ENCODE measurements around the gene FGFBP2. TPM values are rescaled to one million over a fixed set of nuclear protein-coding genes. Genes with fewer than 3 reads are reported as not detected.
A peak's percentile ranks its signal among the peaks of the same experiment; 100 is the strongest.

Gene FGFBP2
- polyA plus RNA-seq, 3 donors, result 0.61 to 1.1 TPM; not detected in 1

- no peak overlapping the region for H3K9ac ChIP-seq (ENCODE audit: insufficient read depth, low read length, poor library complexity, severe bottlenecking)
- H3K36me3 Mint-ChIP-seq, result no peaks in the 10 kb centered on the region
- no peak overlapping the region for H3K27ac ChIP-seq (ENCODE audit: low read depth in 1 of 2, low read length in 2 of 2)
- intact Hi-C loops (cut with micrococcal nuclease), result no loop called here
- peaks cover 17 to 21% of the 10 kb centered on the region in 2 donors for H3K4me1 ChIP-seq (ENCODE audit: control insufficient read depth in 1 of 2, insufficient read depth in 2 of 2, low read length in 2 of 2)
- H3K27me3 ChIP-seq (ENCODE audit: control insufficient read depth in 2 of 2, insufficient read depth in 2 of 2, low read length in 2 of 2), result no peaks in the 10 kb centered on the region
- 56% methylated on average over 5 of the region's 5 CpGs for WGBS (ENCODE audit: insufficient coverage)
- no peaks in the 10 kb centered on the region for H3K36me3 ChIP-seq (replicated peaks in 1 of 2; ENCODE audit: control insufficient read depth in 1 of 2, insufficient read depth in 2 of 2, low read length in 2 of 2)
- H3K4me3 ChIP-seq (replicated peaks in 1 of 3; ENCODE audit: low read depth in 2 of 3, low read length in 3 of 3), result no peak overlapping the region
- peaks cover 27% of the 10 kb centered on the region for H3K4me1 Mint-ChIP-seq
- H3K79me2 ChIP-seq (ENCODE audit: insufficient read depth, low read length), result no peaks in the 10 kb centered on the region
- DNase-seq, result peak in 1 of 3 donors; percentile 14
- H4K20me1 ChIP-seq (ENCODE audit: insufficient read depth, low read length), result no peaks in the 10 kb centered on the region
- H3K27me3 Mint-ChIP-seq (ENCODE audit: low read depth in 3 of 3), result no peaks in the 10 kb centered on the region
- H2AFZ ChIP-seq (ENCODE audit: insufficient read depth, low read depth, low read length, poor library complexity, severe bottlenecking), result no peak overlapping the region
- peak overlapping the region in 1 of 7 donors; percentile 32 for H3K27ac Mint-ChIP-seq
- no peaks in the 10 kb centered on the region for H3K9me3 ChIP-seq (replicated peaks in 1 of 2; ENCODE audit: control insufficient read depth in 1 of 2, insufficient read depth in 1 of 2, low read length in 2 of 2)
- no peak overlapping the region for H3K4me3 Mint-ChIP-seq
- TF ChIP-seq CTCF (IDR thresholded peaks at IDR 0.05), result no peak
- H3K4me2 ChIP-seq (replicated peaks; ENCODE audit: extremely low read depth, low read length, poor library complexity, severe bottlenecking), result no peak overlapping the region
- peaks cover 0 to 4% (median 0%) of the 10 kb centered on the region in 7 donors for H3K9me3 Mint-ChIP-seq
These were observed 2.4 kb upstream of the FGFBP2 start for GRCh38 chr4:15965325-15965724.

- no peak overlapping the region for H3K4me3 ChIP-seq (replicated peaks in 1 of 3; ENCODE audit: low read depth in 2 of 3, low read length in 3 of 3)
- no peaks in the 10 kb centered on the region for H3K79me2 ChIP-seq (ENCODE audit: insufficient read depth, low read length)
- no peak overlapping the region for H3K4me3 Mint-ChIP-seq
- H3K27ac ChIP-seq (ENCODE audit: low read depth in 1 of 2, low read length in 2 of 2), result no peak overlapping the region
- H3K27me3 ChIP-seq (ENCODE audit: control insufficient read depth in 2 of 2, insufficient read depth in 2 of 2, low read length in 2 of 2), result no peaks in the 10 kb centered on the region
- no peaks in the 10 kb centered on the region for H3K27me3 Mint-ChIP-seq (ENCODE audit: low read depth in 3 of 3)
- H3K9ac ChIP-seq (ENCODE audit: insufficient read depth, low read length, poor library complexity, severe bottlenecking), result no peak overlapping the region
- peaks cover 17 to 21% of the 10 kb centered on the region in 2 donors for H3K4me1 ChIP-seq (ENCODE audit: control insufficient read depth in 1 of 2, insufficient read depth in 2 of 2, low read length in 2 of 2)
- no peak for TF ChIP-seq CTCF (IDR thresholded peaks at IDR 0.05)
- peak overlapping the region in 1 of 7 donors; percentile 50 for H3K27ac Mint-ChIP-seq
- no peaks in the 10 kb centered on the region for H3K36me3 ChIP-seq (replicated peaks in 1 of 2; ENCODE audit: control insufficient read depth in 1 of 2, insufficient read depth in 2 of 2, low read length in 2 of 2)
- H3K4me2 ChIP-seq (replicated peaks; ENCODE audit: extremely low read depth, low read length, poor library complexity, severe bottlenecking), result no peak overlapping the region
- H2AFZ ChIP-seq (ENCODE audit: insufficient read depth, low read depth, low read length, poor library complexity, severe bottlenecking), result no peak overlapping the region
- H3K36me3 Mint-ChIP-seq, result no peaks in the 10 kb centered on the region
- no peaks in the 10 kb centered on the region for H4K20me1 ChIP-seq (ENCODE audit: insufficient read depth, low read length)
- peaks cover 0 to 4% (median 0%) of the 10 kb centered on the region in 7 donors for H3K9me3 Mint-ChIP-seq
- peaks cover 27% of the 10 kb centered on the region for H3K4me1 Mint-ChIP-seq
- intact Hi-C loops (cut with micrococcal nuclease), result no loop called here
- no peaks in the 10 kb centered on the region for H3K9me3 ChIP-seq (replicated peaks in 1 of 2; ENCODE audit: control insufficient read depth in 1 of 2, insufficient read depth in 1 of 2, low read length in 2 of 2)
- 73% methylated on average over 4 of the region's 5 CpGs for WGBS (ENCODE audit: insufficient coverage)
- no peak for DNase-seq
These were observed 1.2 kb upstream of the FGFBP2 start for GRCh38 chr4:15964159-15964558.

All from CD14-positive monocyte (primary cell).